GM23338 (cell line): Measurements from ENCODE around the gene NLRP6. TPM values are rescaled to one million over a fixed set of nuclear protein-coding genes. Genes with fewer than 3 reads are reported as not detected.

Experiments used
- CREB1 ChIP-seq: fragments of 250-450 bp; sonication (Bioruptor Pico); IDR thresholded peaks from 2 replicates; pipeline ENCODE4 v1.5.0; 2020; ENCODE audit warnings: low read depth, mild to moderate bottlenecking, moderate library complexity
- ETS1 ChIP-seq: IDR thresholded peaks from 2 replicates; pipeline ENCODE4 v1.6.1; 2016; ENCODE audit warnings: antibody characterized with exemption
- EZH2 ChIP-seq: fragments of 200-600 bp; sonication (generic); IDR thresholded peaks from one replicate; pipeline ENCODE4 v1.8.0; 2017; ENCODE audit warnings: antibody characterized with exemption, mild to moderate bottlenecking, low read depth; ENCODE audit not compliant: unreplicated experiment
- EZH2phosphoT487 ChIP-seq: fragments of 200-600 bp; sonication (generic); IDR thresholded peaks from one replicate; pipeline ENCODE4 v1.8.1; 2018; ENCODE audit warnings: antibody characterized with exemption; ENCODE audit not compliant: unreplicated experiment
- JUNB ChIP-seq: IDR thresholded peaks from one replicate; pipeline ENCODE4 v1.6.1; 2016; ENCODE audit warnings: antibody characterized with exemption; ENCODE audit not compliant: unreplicated experiment
- STAT1 ChIP-seq: IDR thresholded peaks from one replicate; pipeline ENCODE4 v1.6.1; 2016; ENCODE audit warnings: antibody characterized with exemption; ENCODE audit not compliant: unreplicated experiment
- ZNF114 ChIP-seq: fragments of 250-450 bp; sonication (Bioruptor Pico); IDR thresholded peaks from 2 replicates; pipeline ENCODE4 v1.5.0; 2020; ENCODE audit warnings: mild to moderate bottlenecking, moderate library complexity
- ZNF331 ChIP-seq: fragments of 250-450 bp; sonication (Bioruptor Pico); IDR thresholded peaks from 2 replicates; pipeline ENCODE4 v1.5.0; 2020; ENCODE audit warnings: low read depth, mild to moderate bottlenecking, moderate library complexity
- polyA plus RNA-seq: library from polyadenylated mRNA; unstranded; fragments of >200 nt; fragmentation: Nextera tagmentation; extraction: Ambion mirVana; gene quantifications from 2 replicates; pipeline ENCODE4 v1.2.1, GENCODE V29; 2016
- total RNA-seq: library from RNA; depleted of rRNA; stranded (reverse); fragments of >200 nt; shearing (Covaris generic); gene quantifications from 2 replicates; pipeline ENCODE4 v1.2.3, GENCODE V29; 2014
- TF ChIP-seq, protein P1 (sequence below): fragments of 250-450 bp; sonication (Bioruptor Pico); IDR thresholded peaks from 2 replicates; pipeline ENCODE4 v1.5.0; 2020; ENCODE audit warnings: mild to moderate bottlenecking, moderate library complexity
- TF ChIP-seq, protein P2 (sequence below): IDR thresholded peaks from one replicate; pipeline ENCODE4 v1.6.1; 2018; ENCODE audit warnings: antibody characterized with exemption; ENCODE audit not compliant: unreplicated experiment

The NLRP6 gene
- total and polyA plus RNA-seq, 2 experiments from 2014 or later: 0.15 to 0.73 TPM

- TF ChIP-seq, protein P1, sequence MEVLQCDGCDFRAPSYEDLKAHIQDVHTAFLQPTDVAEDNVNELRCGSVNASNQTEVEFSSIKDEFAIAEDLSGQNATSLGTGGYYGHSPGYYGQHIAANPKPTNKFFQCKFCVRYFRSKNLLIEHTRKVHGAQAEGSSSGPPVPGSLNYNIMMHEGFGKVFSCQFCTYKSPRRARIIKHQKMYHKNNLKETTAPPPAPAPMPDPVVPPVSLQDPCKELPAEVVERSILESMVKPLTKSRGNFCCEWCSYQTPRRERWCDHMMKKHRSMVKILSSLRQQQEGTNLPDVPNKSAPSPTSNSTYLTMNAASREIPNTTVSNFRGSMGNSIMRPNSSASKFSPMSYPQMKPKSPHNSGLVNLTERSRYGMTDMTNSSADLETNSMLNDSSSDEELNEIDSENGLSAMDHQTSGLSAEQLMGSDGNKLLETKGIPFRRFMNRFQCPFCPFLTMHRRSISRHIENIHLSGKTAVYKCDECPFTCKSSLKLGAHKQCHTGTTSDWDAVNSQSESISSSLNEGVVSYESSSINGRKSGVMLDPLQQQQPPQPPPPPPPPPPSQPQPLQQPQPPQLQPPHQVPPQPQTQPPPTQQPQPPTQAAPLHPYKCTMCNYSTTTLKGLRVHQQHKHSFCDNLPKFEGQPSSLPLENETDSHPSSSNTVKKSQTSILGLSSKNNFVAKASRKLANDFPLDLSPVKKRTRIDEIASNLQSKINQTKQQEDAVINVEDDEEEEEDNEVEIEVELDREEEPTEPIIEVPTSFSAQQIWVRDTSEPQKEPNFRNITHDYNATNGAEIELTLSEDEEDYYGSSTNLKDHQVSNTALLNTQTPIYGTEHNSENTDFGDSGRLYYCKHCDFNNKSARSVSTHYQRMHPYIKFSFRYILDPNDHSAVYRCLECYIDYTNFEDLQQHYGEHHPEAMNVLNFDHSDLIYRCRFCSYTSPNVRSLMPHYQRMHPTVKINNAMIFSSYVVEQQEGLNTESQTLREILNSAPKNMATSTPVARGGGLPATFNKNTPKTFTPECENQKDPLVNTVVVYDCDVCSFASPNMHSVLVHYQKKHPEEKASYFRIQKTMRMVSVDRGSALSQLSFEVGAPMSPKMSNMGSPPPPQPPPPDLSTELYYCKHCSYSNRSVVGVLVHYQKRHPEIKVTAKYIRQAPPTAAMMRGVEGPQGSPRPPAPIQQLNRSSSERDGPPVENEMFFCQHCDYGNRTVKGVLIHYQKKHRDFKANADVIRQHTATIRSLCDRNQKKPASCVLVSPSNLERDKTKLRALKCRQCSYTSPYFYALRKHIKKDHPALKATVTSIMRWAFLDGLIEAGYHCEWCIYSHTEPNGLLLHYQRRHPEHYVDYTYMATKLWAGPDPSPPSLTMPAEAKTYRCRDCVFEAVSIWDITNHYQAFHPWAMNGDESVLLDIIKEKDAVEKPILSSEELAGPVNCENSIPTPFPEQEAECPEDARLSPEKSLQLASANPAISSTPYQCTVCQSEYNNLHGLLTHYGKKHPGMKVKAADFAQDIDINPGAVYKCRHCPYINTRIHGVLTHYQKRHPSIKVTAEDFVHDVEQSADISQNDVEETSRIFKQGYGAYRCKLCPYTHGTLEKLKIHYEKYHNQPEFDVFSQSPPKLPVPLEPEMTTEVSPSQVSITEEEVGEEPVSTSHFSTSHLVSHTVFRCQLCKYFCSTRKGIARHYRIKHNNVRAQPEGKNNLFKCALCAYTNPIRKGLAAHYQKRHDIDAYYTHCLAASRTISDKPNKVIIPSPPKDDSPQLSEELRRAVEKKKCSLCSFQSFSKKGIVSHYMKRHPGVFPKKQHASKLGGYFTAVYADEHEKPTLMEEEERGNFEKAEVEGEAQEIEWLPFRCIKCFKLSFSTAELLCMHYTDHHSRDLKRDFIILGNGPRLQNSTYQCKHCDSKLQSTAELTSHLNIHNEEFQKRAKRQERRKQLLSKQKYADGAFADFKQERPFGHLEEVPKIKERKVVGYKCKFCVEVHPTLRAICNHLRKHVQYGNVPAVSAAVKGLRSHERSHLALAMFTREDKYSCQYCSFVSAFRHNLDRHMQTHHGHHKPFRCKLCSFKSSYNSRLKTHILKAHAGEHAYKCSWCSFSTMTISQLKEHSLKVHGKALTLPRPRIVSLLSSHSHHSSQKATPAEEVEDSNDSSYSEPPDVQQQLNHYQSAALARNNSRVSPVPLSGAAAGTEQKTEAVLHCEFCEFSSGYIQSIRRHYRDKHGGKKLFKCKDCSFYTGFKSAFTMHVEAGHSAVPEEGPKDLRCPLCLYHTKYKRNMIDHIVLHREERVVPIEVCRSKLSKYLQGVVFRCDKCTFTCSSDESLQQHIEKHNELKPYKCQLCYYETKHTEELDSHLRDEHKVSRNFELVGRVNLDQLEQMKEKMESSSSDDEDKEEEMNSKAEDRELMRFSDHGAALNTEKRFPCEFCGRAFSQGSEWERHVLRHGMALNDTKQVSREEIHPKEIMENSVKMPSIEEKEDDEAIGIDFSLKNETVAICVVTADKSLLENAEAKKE (CRISPR knock-in tag): no peak
- TF ChIP-seq ETS1 (no peak), ZNF114 (CRISPR knock-in tag) (no peak), CREB1 (no peak), ZNF331 (CRISPR knock-in tag) (no peak), EZH2 (no peak), JUNB (no peak), EZH2phosphoT487 (no peak), STAT1 (no peak)
- TF ChIP-seq, protein P2, sequence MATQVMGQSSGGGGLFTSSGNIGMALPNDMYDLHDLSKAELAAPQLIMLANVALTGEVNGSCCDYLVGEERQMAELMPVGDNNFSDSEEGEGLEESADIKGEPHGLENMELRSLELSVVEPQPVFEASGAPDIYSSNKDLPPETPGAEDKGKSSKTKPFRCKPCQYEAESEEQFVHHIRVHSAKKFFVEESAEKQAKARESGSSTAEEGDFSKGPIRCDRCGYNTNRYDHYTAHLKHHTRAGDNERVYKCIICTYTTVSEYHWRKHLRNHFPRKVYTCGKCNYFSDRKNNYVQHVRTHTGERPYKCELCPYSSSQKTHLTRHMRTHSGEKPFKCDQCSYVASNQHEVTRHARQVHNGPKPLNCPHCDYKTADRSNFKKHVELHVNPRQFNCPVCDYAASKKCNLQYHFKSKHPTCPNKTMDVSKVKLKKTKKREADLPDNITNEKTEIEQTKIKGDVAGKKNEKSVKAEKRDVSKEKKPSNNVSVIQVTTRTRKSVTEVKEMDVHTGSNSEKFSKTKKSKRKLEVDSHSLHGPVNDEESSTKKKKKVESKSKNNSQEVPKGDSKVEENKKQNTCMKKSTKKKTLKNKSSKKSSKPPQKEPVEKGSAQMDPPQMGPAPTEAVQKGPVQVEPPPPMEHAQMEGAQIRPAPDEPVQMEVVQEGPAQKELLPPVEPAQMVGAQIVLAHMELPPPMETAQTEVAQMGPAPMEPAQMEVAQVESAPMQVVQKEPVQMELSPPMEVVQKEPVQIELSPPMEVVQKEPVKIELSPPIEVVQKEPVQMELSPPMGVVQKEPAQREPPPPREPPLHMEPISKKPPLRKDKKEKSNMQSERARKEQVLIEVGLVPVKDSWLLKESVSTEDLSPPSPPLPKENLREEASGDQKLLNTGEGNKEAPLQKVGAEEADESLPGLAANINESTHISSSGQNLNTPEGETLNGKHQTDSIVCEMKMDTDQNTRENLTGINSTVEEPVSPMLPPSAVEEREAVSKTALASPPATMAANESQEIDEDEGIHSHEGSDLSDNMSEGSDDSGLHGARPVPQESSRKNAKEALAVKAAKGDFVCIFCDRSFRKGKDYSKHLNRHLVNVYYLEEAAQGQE: no peak
Measured at GRCh38 chr11:256952-257737, 21.1 kb upstream of the NLRP6 start (continued).
